ENCODE data around the gene NLRC4. TPM values are rescaled to one million over a fixed set of nuclear protein-coding genes. Genes with fewer than 3 reads are reported as not detected.

NLRC4 gene
- total and polyA plus RNA-seq, 4 donors, result 0.82 to 2.9 (median 1.5) TPM

DNA sequence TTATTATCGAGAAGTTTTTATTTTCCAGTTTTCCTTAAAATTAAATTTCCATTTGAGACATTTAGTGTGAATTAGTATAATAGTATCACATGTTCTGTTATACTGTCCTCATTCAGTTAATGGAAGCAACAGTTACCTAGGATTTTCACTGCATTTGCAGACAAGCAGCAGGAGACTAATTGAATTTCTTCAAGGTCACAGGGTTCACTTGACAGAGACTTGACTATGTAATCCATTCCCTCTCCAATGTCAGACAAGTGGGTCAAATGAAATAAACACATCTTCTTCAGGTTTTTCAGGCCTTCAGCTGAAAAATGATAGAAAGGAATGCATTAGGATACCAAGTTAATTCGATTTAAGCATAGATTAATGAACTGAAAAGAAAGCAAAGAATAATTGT is 26.7 kb downstream of the NLRC4 start:
- 95% methylated on average over 2 of the region's 2 CpGs for WGBS
- Histone ChIP-seq H3K27me3 (ENCODE audit: control insufficient read depth in 4 of 4, insufficient read depth in 4 of 4, low read length in 3 of 4) (no peaks in the 10 kb centered on the region), H3K9me3 (ENCODE audit: control insufficient read depth in 4 of 4, low read length in 3 of 4) (peaks cover 0 to 3% (median 0%) of the 10 kb centered on the region in 4 donors), H3K4me3 (ENCODE audit: low read depth in 1 of 3, low read length in 3 of 3) (no peak overlapping the region), H3K4me1 (ENCODE audit: control insufficient read depth in 4 of 4, insufficient read depth in 4 of 4, low read length in 3 of 4) (no peaks in the 10 kb centered on the region), H3K9ac (ENCODE audit: low read depth in 1 of 2, low read length in 2 of 2) (no peak overlapping the region), H3K36me3 (ENCODE audit: control insufficient read depth in 4 of 4, insufficient read depth in 3 of 4, low read depth in 1 of 4, low read length in 3 of 4) (peaks cover 0 to 2% (median 0%) of the 10 kb centered on the region in 4 donors), H3K27ac (ENCODE audit: low read depth in 1 of 2, low read length in 2 of 2) (no peak overlapping the region)
- no peak for TF ChIP-seq EGR1 (IDR thresholded peaks at IDR 0.05; ENCODE audit: low read depth in 2 of 2)
- TF ChIP-seq MAX (IDR thresholded peaks at IDR 0.05), result no peak
- TF ChIP-seq TAF1 (conservative IDR thresholded peaks at IDR 0.05), result no peak
- TF ChIP-seq REST (IDR thresholded peaks at IDR 0.05), result no peak
- TF ChIP-seq FOXA2 (IDR thresholded peaks at IDR 0.05), result no peak
- TF ChIP-seq NR2F2 (IDR thresholded peaks at IDR 0.05), result no peak
- no peak for TF ChIP-seq JUND (IDR thresholded peaks at IDR 0.05)
- TF ChIP-seq ZBTB33 (IDR thresholded peaks at IDR 0.05), result no peak
- no peak for TF ChIP-seq HNF4A (conservative IDR thresholded peaks at IDR 0.05)
- TF ChIP-seq RXRA (IDR thresholded peaks at IDR 0.05), result no peak
- TF ChIP-seq, protein P1, sequence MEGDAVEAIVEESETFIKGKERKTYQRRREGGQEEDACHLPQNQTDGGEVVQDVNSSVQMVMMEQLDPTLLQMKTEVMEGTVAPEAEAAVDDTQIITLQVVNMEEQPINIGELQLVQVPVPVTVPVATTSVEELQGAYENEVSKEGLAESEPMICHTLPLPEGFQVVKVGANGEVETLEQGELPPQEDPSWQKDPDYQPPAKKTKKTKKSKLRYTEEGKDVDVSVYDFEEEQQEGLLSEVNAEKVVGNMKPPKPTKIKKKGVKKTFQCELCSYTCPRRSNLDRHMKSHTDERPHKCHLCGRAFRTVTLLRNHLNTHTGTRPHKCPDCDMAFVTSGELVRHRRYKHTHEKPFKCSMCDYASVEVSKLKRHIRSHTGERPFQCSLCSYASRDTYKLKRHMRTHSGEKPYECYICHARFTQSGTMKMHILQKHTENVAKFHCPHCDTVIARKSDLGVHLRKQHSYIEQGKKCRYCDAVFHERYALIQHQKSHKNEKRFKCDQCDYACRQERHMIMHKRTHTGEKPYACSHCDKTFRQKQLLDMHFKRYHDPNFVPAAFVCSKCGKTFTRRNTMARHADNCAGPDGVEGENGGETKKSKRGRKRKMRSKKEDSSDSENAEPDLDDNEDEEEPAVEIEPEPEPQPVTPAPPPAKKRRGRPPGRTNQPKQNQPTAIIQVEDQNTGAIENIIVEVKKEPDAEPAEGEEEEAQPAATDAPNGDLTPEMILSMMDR (IDR thresholded peaks at IDR 0.05; ENCODE audit: low read depth, low read length, missing input control), result no peak
- no peak for DNase-seq (ENCODE audit: low spot score)

- no peak for DNase-seq (ENCODE audit: low spot score)
- Histone ChIP-seq H3K36me3 (ENCODE audit: control insufficient read depth in 4 of 4, insufficient read depth in 3 of 4, low read depth in 1 of 4, low read length in 3 of 4) (peaks cover 0 to 2% (median 0%) of the 10 kb centered on the region in 4 donors), H3K27me3 (ENCODE audit: control insufficient read depth in 4 of 4, insufficient read depth in 4 of 4, low read length in 3 of 4) (no peaks in the 10 kb centered on the region), H3K9ac (ENCODE audit: low read depth in 1 of 2, low read length in 2 of 2) (no peak overlapping the region), H3K27ac (ENCODE audit: low read depth in 1 of 2, low read length in 2 of 2) (no peak overlapping the region), H3K9me3 (ENCODE audit: control insufficient read depth in 4 of 4, low read length in 3 of 4) (peaks cover 0 to 3% (median 0%) of the 10 kb centered on the region in 4 donors), H3K4me3 (ENCODE audit: low read depth in 1 of 3, low read length in 3 of 3) (no peak overlapping the region), H3K4me1 (ENCODE audit: control insufficient read depth in 4 of 4, insufficient read depth in 4 of 4, low read length in 3 of 4) (no peaks in the 10 kb centered on the region)
- WGBS, result 97% methylated on average over 2 of the region's 2 CpGs
- no peak for TF ChIP-seq GABPA (IDR thresholded peaks at IDR 0.05 in 1 of 2, conservative IDR thresholded peaks at IDR 0.05 in 1 of 2)
- TF ChIP-seq JUND (IDR thresholded peaks at IDR 0.05), result no peak
- TF ChIP-seq SP1 (IDR thresholded peaks at IDR 0.05), result no peak
- TF ChIP-seq RXRA (IDR thresholded peaks at IDR 0.05), result no peak
- no peak for TF ChIP-seq HNF4A (conservative IDR thresholded peaks at IDR 0.05)
- no peak for TF ChIP-seq FOXA2 (IDR thresholded peaks at IDR 0.05)
- TF ChIP-seq RAD21 (IDR thresholded peaks at IDR 0.05), result no peak
- no peak for TF ChIP-seq MAX (IDR thresholded peaks at IDR 0.05)
- no peak for TF ChIP-seq ATF3 (IDR thresholded peaks at IDR 0.05)
- no peak for TF ChIP-seq HNF4G (IDR thresholded peaks at IDR 0.05)
- no peak for TF ChIP-seq YY1 (IDR thresholded peaks at IDR 0.05)
- no peak for TF ChIP-seq EGR1 (IDR thresholded peaks at IDR 0.05; ENCODE audit: low read depth in 2 of 2)
- TF ChIP-seq FOXA1 (IDR thresholded peaks at IDR 0.05), result no peak
- TF ChIP-seq REST (IDR thresholded peaks at IDR 0.05), result no peak
- TF ChIP-seq, protein P1 (IDR thresholded peaks at IDR 0.05; ENCODE audit: low read depth, low read length, missing input control), result no peak
- TF ChIP-seq NR2F2 (IDR thresholded peaks at IDR 0.05), result no peak
These were observed 27.2 kb downstream of the NLRC4 start for GRCh38 chr2:32237488-32237887.
